Measurements from ENCODE around the gene OVOL3.
"Not testable (repeated sequence)": the region's sequence is repeated elsewhere in the genome, so short reads cannot be mapped to it uniquely, and the experiment has no call there.

The OVOL3 gene

DNA sequence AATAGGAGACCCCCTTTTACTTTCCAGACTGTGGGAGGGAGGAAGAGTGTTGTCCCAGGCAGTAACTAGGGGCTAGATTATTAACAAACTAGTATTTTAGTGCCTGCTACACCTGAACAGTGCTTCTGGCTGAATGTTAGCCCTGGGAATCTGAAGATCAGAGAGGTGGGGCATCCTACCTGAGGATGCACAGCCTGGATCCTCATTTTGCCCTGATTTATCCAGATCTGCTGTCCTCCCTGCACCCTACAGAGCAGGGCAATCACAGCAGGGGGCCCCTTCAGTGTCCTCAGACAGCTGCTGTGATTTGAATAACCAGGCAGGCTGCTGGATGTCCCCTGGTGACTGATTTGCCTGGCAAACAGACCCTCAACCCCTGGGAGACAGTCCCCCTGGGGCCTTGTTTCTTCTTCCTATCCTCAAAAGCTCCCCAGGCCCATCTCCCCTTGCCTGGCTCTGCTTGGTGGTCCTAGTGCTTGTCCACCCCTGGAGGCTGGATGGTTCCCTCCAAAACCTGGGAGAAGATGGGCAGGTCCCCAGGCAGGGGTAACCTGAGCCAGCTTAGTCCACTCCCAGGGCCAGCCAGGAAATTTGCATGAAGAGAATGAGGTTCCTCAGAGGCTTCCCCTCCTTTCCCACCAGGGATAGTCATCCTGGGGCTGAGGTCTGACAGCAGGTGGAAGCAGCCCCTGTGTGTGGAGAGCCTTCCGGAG, at the start of gene OVOL3:
Gene OVOL3, plus strand, starts transcription at position 657 of the 713 bp plus-strand sequence. CDS start 60 bp downstream, outside the sequence.
- DNase-seq (ENCODE audit: low read depth in 2 of 2), result no peak

DNA sequence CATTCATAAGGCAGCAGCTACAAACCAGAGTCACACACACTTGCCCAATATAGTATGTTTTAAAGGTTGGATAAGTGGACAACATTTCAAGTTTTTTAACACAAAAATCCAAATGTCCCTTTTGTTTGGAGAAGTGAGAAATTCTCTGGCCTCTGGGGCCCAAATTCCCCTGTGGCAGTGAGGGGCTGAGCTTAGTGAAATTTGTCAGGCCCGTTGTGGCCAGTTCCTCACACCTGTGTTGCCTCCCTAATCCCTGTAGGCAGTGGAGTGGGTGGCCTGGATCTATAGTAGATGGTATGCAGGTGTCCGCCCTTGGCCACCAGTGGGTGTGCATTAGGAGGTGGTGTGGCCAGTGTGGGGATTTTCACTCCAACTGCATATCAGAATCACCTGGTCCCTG, 49.6 kb upstream of the OVOL3 start:
- no peak for DNase-seq (ENCODE audit: low read depth in 2 of 2)

DNA sequence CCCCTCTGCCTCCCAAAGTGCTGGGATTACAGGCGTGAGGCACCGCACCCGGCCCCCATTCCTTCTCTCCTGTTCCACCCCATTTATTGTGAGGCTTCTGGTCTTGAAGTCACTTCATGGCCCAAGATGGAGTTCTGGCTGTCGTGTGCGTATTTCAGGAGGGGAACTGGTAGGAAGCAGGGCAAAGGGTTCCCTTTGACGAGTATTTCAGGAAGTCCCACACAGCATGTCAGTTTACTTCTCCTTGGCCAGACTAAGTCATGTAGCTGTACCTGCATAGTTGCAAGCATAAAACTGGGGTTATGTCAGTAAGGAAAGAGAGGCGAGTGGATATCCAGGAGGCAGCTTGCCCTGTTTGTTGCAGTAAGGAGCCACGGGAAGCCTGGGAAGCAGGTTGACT, 46.1 kb upstream of the OVOL3 start:
- DNase-seq (ENCODE audit: low read depth in 2 of 2), result no peak

DNA sequence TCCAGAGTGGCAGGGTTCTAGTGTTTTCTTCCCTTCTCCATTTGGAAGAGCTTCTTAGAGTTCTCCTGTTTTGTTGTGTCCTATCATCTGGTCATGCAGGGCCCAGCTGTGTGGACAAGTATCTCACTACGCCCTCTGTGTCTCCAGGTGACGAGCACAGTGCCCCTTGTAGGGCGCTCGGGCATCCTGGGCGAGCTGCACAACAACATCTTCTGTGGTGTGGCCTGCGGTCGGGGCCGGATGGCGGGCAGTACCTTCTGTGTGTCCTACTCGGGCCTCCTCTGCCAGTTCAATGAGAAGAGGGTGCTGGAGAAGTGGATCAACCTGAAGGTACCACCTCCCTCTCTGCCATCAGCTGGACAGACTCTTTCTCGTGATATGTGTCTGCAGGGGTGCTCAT, 43.3 kb upstream of the OVOL3 start:
- no peak for DNase-seq (ENCODE audit: low read depth in 2 of 2)

DNA sequence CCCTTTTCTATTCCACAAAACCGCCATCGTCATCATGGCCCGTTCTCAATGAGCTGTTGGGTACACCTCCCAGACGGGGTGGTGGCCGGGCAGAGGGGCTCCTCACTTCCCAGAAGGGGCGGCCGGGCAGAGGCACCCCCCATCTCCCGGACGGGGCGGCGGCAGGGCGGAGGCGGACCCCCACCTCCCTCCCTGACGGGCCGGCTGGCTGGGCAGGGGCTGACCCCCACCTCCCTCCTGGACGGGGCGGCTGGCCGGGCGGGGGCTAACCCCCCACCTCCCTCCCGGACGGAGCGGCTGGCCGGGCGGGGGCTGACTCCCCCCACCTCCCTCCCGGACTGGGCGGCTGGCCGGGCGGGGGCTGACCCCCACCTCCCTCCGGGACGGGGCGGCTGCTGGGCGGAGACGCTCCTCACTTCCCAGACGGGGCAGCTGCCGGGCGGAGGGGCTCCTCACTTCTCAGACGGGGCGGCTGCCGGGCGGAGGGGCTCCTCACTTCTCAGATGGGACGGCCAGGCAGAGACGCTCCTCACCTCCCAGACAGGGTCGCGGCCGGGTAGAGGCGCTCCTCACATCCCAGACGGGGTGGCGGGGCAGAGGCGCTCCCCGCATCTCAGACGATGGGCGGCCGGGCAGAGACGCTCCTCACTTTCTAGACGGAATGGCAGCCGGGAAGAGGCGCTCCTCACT, 42.0 kb upstream of the OVOL3 start:
- not testable (repeated sequence) for DNase-seq (ENCODE audit: low read depth in 2 of 2)

DNA sequence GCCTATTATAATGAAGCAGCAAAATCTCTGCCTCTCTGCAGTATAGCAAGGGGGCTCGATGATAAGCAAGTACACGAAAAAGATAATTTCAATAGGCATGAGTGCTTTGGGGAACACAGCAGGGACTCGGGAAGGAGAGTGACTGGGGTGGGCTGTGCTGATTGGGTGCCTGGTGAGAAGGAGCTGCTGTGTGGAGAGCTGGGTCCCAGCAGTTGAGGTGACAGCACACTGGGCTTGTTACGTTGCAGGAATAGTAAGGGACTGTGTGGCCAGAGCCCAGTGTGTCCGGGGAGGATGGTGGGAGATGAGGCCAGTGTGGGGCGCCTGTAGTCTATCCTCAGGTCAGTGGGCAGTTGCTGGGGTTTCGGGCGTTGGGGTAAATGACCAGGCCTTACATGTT, 38.9 kb upstream of the OVOL3 start:
- DNase-seq (ENCODE audit: low read depth in 2 of 2), result no peak

DNA sequence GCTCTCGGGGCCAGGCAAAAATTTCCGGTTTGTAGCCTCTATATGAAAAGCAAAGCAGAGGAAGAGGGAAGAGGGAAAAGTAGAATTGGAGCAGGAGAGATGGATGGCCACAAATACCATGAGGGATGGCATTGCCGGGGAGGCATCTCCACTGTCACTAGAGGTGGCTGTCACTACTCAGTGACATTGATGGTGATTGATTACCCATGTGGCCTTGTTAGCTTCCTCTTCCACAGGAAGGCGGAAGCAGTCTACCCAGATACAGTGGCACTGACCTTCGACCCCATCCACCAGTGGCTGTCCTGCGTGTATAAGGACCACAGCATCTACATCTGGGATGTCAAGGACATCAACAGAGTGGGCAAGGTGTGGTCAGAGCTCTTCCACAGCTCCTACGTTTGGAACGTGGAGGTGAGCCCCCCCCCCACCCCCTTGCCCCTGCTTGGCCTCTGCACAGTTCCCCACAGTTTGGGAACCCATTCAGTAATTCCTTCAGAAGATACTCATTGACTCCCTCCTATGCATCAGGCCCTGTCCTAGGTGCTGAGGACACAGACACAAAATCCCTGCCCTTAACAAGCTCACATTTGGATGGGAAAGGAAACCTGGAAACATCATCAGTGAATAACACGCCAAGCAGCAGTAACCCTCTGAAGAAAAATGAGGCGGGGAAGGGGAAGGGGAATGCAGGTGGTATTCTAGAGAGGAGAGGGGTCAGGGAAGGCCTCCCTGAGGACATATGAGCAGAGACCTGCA, 37.6 kb upstream of the OVOL3 start:
- DNase-seq (ENCODE audit: low read depth in 2 of 2), result no peak

DNA sequence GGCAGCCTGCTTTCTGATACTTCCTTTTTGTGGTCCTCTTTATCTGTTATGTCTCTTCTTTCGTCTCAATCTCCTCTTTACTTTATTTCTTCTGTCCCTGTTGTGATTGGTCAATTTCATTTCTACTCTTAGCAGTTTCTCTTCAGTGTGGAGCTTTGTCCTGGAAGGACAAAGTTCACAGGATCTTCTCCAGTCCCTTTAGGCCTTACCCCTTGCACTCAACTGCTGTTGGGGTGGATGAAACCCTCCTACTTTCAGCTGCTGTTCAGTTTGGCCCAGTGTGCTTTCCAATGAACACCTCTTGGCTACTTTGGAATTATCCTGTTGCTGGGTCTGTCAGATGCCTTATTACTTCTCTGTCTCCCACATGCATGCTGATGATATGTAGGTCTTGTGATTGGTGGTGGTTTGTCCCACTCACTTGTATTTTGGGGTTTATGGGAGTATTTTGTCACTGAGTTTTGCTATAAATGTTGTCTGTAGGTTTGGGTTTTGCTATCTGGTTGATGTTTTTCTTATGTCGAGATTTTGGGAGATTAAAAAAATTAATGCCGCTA, 31.5 kb upstream of the OVOL3 start:
- DNase-seq (ENCODE audit: low read depth in 2 of 2), result no peak

DNA sequence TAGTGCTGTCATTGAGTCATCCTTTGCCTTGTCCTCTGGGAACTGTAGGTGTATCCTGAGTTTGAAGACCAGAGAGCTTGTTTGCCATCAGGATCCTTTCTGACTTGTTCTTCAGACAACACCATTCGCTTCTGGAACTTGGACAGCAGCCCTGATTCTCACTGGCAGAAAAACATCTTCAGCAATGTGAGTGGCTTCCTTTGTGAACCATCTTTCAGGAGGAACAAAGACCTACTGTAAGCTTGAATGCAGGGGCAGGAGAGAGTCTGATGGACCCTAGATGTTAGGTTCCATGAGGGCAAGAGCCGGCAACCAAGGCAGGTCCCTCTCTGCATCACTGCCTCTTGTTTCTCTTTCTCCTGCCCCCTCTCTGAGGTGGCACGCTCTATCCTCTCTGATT, 29.6 kb upstream of the OVOL3 start:
- no peak for DNase-seq (ENCODE audit: low read depth in 2 of 2)

DNA sequence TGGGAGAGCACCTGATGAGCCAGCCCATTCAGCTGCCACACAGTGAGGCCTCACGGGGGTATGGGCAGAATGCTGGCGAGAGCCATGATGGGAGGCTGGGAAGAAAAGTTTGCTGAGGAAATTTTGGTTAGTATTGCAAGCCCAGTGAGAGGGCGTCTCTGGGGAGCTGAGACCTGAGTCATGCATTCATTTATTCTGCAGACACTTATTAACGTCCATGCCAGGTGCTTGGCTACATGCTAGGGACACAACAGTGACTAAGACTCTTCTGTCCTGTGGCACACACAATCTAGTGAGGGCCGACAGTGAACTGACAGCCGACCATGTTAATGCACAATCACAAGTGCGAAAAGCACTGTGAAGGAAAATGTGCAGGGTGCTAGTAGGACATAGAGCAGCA, 29.0 kb upstream of the OVOL3 start:
- DNase-seq (ENCODE audit: low read depth in 2 of 2), result no peak

DNA sequence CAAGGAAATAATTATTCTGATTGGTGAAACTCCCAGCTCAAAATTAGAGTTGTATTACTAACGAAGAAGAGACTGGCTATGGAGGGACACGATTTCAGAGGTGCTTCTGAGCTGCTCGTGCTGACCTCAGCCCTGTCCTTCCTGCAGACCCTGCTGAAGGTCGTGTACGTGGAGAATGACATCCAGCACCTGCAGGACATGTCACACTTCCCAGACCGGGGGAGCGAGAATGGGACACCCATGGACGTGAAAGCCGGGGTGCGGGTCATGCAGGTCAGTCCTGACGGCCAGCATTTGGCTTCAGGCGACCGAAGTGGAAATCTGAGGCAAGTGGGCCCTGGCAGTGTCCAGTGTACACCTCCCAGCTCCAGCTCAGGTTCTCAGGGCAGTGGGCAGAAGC, 28.0 kb upstream of the OVOL3 start:
- no peak for DNase-seq (ENCODE audit: low read depth in 2 of 2)

DNA sequence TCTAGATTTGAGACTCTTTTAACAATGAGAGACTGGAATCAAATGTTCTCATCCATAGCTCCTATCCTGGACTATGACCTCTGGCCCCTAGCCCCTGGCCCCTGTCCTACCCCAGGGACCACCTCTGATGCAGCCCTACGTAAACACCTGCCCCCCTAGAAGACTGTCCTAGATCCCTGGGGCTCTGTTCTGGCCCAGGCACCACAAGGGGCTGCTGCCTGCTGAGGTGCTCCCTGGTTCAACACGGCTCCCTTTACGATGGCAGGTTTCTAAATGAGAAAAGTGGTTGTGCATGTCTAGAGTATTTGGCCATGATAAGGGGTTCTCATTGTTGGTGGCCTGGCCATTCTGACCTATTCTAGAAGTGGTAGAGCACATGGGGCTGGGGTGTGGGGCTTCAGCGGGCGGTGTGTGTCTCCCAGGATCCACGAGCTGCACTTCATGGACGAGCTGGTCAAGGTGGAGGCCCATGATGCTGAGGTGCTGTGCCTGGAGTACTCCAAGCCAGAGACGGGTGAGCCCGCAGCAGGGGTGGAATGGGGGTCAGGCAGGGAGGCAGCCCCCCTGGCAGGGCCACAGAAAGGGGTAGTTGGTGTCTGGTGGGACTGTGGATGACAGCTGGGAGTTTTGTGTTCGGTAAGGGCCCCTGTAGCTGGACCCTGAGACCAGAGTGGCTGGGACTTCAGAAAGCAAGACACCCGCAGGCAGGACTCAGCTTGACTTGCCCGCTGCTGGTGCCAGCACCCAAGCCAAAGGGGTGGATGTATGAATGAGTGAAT, 26.5 kb upstream of the OVOL3 start:
- DNase-seq (ENCODE audit: low read depth in 2 of 2), result no peak

DNA sequence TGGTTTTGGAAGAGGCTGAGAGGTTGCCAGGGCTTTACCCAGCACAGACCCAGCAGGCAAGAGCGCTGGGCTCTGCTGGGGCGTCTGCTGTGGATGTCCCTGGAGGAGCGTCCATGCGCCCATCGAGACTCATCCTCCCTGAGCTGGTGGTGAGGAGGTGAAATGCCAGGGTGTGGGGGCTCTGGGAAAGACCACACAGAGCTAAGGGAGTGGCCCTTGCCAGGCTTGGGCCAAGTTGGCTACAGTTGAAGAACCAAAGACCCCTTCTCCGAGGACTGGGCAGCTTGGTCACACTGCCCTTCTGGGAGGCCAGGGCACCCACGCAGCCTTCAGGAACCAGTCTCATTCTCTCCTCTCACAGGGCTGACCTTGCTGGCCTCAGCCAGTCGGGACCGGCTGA, 24.6 kb upstream of the OVOL3 start:
- DNase-seq (ENCODE audit: low read depth in 2 of 2), result no peak

DNA sequence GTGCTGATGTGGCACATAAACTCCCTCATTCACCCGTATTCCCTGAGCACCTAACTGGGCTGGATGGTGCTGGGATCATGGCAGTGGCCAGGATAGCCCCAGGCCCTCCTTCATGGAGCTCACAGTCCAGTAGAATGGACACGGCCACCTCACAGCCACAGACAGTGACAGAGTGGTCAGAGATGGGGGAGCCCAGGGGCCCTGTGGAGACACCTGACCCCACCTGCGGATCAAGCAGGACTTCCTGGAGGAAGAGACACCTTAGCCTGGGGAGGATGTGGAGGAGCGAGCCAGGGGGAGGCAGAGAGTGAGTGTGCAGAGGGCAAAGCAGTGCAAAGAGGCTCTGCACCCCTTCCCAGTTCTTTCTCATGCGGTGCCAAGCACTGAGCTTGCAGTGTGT, 21.1 kb upstream of the OVOL3 start:
- DNase-seq (ENCODE audit: low read depth in 2 of 2), result no peak

DNA sequence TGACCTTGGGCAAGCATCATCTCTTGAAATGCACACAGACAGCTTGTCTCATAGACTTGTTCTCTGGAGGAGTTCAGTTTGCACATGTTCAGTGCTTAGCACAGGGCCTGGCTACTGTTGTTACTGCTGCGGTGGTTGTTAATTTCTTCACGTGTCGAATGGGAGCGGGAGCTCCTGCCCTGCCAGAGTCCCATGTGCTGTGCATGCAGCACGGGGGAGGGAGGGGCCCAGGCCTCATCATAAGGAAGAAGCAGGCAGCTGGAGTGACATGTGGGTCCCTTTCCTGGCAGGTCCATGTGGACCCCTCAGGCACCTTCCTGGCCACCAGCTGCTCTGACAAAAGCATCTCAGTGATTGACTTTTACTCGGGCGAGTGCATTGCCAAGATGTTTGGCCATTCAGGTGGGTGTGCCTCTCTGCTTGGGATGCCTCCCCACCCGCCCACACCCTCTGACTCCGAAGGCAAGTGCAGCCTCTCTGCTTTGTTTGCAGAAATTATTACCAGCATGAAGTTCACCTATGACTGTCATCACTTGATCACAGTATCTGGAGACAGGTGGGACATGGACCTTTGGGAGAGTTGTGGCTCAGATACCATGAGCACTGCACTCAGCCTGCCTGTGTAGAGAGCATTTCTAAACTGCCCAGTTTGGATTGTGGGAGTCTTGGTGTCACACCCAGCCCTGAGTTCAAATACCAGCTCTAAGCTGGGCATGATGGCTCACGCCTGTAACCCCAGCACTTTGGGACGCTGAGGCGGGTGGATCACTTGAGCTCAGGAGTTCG, 19.8 kb upstream of the OVOL3 start:
- no peak for DNase-seq (ENCODE audit: low read depth in 2 of 2)

DNA sequence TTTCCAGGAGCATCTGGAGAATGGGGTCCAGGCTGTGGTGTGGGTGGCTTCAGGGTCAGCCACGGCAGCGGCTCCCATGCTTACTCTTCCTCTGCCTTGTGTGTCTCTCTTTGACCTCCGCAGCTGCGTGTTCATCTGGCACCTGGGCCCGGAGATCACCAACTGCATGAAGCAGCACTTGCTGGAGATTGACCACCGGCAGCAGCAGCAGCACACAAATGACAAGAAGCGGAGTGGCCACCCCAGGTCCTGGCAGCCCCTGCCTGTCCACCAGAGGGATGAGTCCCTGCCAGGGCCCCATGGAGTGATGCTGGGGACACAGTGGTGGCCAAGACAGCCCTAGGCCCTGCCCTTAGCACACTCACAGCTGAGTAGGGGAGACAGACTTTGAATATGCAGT, 18.4 kb upstream of the OVOL3 start:
- no peak for DNase-seq (ENCODE audit: low read depth in 2 of 2)

DNA sequence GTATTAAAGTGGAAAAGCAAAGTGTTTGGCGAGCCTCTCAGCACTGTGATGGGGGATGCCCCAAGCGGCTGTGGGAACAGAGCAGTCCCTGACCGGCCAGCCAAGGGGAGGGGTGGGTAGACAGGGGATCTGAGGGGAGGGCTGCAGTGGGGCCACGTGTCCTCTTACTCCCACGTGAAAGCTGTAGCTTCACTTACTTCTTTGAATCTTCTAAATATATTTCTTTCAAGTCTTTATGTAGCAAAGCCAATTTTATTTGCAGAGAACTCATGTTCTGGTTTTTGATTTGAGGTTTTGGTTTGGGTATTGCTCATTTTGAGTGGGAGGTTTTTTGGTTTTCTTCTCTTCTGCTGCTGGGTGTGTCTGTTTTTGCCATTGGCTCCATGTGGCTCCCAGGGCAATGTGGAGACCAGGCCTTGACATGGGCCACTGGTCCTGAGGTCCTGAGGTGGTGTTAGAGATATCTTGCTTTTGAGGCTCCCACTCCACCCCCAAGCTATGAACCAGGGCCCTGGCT, 17.7 kb upstream of the OVOL3 start:
- DNase-seq (ENCODE audit: low read depth in 2 of 2), result no peak

DNA sequence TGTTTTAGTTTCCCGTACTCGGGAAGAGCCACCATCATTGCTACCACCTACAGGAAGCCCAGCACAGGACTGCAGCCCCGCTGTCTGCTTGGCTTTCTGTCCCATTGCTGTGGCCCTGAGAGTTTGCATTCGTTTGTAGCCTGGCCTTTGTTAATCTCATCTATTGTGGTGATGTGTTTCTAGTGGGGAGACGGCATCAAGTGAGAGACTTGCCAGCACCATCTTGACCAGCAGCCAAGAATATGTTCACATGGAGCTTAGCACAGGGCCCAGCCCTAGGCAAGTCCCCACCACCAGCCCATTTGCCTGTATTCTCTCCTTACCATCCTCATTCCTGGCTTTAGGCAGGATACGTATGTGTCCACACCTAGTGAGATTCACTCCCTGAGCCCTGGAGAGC, 17.3 kb upstream of the OVOL3 start:
- no peak for DNase-seq (ENCODE audit: low read depth in 2 of 2)

DNA sequence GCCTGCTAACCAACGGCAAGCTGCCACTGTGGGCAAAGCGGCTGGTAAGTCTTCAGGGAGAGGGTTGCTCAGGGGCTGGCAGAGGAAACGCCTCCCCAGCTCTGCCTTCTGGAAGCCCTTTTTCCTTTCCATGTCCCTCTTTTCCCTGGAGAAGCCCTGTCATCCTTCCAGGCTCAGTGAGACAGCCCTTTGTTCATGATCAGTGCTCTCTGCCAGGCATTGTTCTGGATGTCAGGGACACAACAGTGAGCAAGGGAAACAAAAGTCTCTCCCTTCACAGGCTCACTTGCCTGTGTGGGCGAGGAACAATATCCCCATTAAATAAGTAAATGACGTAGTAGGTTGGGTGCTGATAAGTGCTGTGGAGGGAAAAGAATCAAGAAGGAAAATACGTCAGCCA, 13.9 kb upstream of the OVOL3 start:
- no peak for DNase-seq (ENCODE audit: low read depth in 2 of 2)

DNA sequence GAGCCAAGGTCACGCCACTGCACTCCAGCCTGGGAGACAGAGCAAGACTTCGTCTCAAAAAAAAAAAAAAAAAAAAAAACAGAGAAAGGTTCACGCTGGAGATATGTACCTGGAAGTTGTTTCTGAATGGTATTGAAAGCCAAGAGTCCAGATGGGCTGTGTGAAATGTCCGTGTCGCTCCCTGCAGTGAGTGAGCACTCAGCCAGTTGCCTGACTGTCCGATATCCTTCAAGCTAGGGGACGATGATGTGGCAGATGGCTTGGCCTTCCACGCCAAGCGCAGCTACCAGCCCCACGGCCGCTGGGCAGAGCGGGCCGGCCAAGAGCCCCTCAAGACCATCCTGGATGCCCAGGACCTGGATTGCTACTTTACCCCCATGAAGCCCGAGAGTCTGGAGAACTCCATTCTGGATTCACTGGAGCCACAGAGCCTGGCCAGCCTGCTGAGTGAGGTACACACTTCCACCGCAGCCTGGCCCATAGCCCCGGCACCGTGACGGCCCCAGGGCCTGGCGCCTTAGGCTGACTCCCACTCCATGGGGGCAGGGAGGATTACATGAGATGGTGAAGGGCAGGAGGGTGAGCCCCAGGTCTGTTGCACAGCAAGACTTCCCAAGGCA, 11.7 kb upstream of the OVOL3 start:
- no peak for DNase-seq (ENCODE audit: low read depth in 2 of 2)
